HepG2 (cell line): ENCODE data around the gene ERFL. TPM values are rescaled to one million over a fixed set of nuclear protein-coding genes. Genes with fewer than 3 reads are reported as not detected.

ENCODE experiments used
- ADNP ChIP-seq: sonication (generic); formaldehyde crosslinking; IDR thresholded peaks from 2 replicates; pipeline ENCODE4 v1.4.0; 2020; ENCODE audit warnings: missing genetic modification reagents
- FOXM1 ChIP-seq: sonication (generic); formaldehyde crosslinking; IDR thresholded peaks from 2 replicates; pipeline ENCODE4 v1.5.0; 2020; ENCODE audit warnings: missing genetic modification reagents
- HOXA5 ChIP-seq: sonication (generic); formaldehyde crosslinking; IDR thresholded peaks from 2 replicates; pipeline ENCODE4 v1.4.0; 2020; ENCODE audit warnings: missing genetic modification reagents
- JDP2 ChIP-seq: sonication (generic); formaldehyde crosslinking; IDR thresholded peaks from 2 replicates; pipeline ENCODE4 v1.8.1; 2022; ENCODE audit warnings: missing genetic modification reagents, borderline replicate concordance
- KAT8 ChIP-seq: IDR thresholded peaks from 2 replicates; pipeline ENCODE4 v1.6.1; 2016; ENCODE audit warnings: missing genetic modification reagents, missing compliant biosample characterization
- RAD21 ChIP-seq: fragments of 450-650 bp; formaldehyde crosslinking; IDR thresholded peaks from 2 replicates; pipeline ENCODE4 v1.5.0; 2020; ENCODE audit warnings: mild to moderate bottlenecking
- YEATS2 ChIP-seq: sonication (generic); formaldehyde crosslinking; IDR thresholded peaks from 2 replicates; pipeline ENCODE4 v1.4.0; 2020; ENCODE audit warnings: missing genetic modification reagents, borderline replicate concordance
- ZFP82 ChIP-seq: sonication (generic); formaldehyde crosslinking; IDR thresholded peaks from 2 replicates; pipeline ENCODE4 v1.5.1; 2020; ENCODE audit warnings: mild to moderate bottlenecking, missing genetic modification reagents, borderline replicate concordance
- ZNF264 ChIP-seq: sonication (generic); formaldehyde crosslinking; IDR thresholded peaks from 2 replicates; pipeline ENCODE4 v1.4.0; 2020; ENCODE audit warnings: missing genetic modification reagents
- ZNF296 ChIP-seq: sonication (generic); formaldehyde crosslinking; conservative IDR thresholded peaks from 2 replicates; pipeline ENCODE4 v1.5.0; 2020; ENCODE audit warnings: mild to moderate bottlenecking, missing genetic modification reagents
- ZNF644 ChIP-seq: IDR thresholded peaks from 2 replicates; pipeline ENCODE4 v1.6.1; 2016; ENCODE audit warnings: low read depth
- ZNF7 ChIP-seq: IDR thresholded peaks from 2 replicates; pipeline ENCODE4 v1.6.1; 2016; ENCODE audit warnings: missing biosample characterization, missing genetic modification reagents
- ZNF790 ChIP-seq: sonication (generic); formaldehyde crosslinking; IDR thresholded peaks from 2 replicates; pipeline ENCODE4 v1.8.0; 2022; ENCODE audit warnings: missing genetic modification reagents, mild to moderate bottlenecking, borderline replicate concordance
- ZSCAN12 ChIP-seq: sonication (generic); formaldehyde crosslinking; IDR thresholded peaks from 2 replicates; pipeline ENCODE4 v1.9.0; 2021; ENCODE audit warnings: mild to moderate bottlenecking, missing genetic modification reagents
- polyA plus RNA-seq, 8 experiments: library from polyadenylated mRNA; depleted of rRNA in 3 of 8; stranded (reverse) in 7 of 8; unstranded in 1 of 8; fragments of >200 nt; fragmentation: Illumina TruSeq in 4 of 8; extraction: Trizol in 4 of 8; gene quantifications; 2 replicates each; pipeline versions ENCODE4 v1.2.1 to v1.2.3, GENCODE V29; 2011 to 2016; ENCODE audit warnings: low read depth in 4 of 8, missing spikeins in 1 of 8, mixed read lengths in 1 of 8; ENCODE audit not compliant: insufficient read depth in 1 of 8
- total RNA-seq, 5 experiments: library from RNA; depleted of rRNA; stranded (reverse); fragments of >200 nt; fragmentation: Illumina TruSeq; extraction: Trizol; gene quantifications; 2 replicates each; pipeline ENCODE4 v1.2.3, GENCODE V29; 2016; ENCODE audit warnings: low read depth in 1 of 5
- TF ChIP-seq, protein P1 (sequence below): IDR thresholded peaks from 2 replicates; pipeline ENCODE4 v1.6.1; 2016; ENCODE audit warnings: low read depth, missing genetic modification reagents, missing compliant biosample characterization
- TF ChIP-seq, protein P2 (sequence below): sonication (generic); formaldehyde crosslinking; IDR thresholded peaks from 2 replicates; pipeline ENCODE4 v1.8.0; 2022; ENCODE audit warnings: missing genetic modification reagents, mild to moderate bottlenecking, borderline replicate concordance
- TF ChIP-seq, protein P3 (sequence below), 2 experiments: fragments of 450-650 bp in 1 of 2; sonication (generic) in 1 of 2; formaldehyde crosslinking; IDR thresholded peaks; 2 replicates each; pipeline versions ENCODE4 v1.5.0 to v1.8.0; 2020 to 2022; ENCODE audit warnings: mild to moderate bottlenecking in 1 of 2, missing genetic modification reagents in 1 of 2
- TF ChIP-seq, protein P4 (sequence below): IDR thresholded peaks from 2 replicates; pipeline ENCODE4 v1.6.1; 2016; ENCODE audit warnings: low read depth, control low read depth

ERFL gene
- total and polyA plus RNA-seq, 2 of the 13 experiments (the other 11 are each of a cell fraction or from before 2014, with no cell fraction given): not detected

DNA sequence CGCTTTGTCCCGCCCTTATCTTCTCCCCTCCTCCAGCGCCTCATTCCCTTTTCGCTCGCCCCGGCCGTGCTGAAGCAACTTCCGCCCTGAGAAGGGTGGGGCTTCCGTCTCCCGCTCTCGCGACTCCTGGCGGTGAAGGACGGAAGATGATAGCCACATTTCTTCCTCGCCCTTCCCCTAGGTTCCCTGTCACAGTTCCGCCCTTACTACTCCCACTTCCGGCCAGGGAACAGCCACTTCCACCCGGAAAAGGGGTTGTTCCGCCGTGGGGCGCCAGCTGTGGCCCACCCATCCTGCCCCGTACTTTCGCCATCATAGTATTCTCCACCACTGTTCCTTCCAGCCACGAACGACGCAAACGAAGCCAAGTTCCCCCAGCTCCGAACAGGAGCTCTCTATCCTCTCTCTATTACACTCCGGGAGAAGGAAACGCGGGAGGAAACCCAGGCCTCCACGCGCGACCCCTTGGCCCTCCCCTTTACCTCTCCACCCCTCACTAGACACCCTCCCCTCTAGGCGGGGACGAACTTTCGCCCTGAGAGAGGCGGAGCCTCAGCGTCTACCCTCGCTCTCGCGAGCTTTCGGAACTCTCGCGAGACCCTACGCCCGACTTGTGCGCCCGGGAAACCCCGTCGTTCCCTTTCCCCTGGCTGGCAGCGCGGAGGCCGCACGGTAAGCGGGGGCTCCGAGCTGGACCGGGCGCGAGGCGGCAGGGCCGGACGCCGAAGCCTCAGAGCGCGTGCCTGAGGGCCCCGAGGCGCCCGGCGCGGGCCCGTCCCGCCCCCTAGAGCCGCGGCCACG is 68.4 kb downstream of the ERFL start, which contains the start of gene RPS19 (continued):
- TF ChIP-seq, protein P1, sequence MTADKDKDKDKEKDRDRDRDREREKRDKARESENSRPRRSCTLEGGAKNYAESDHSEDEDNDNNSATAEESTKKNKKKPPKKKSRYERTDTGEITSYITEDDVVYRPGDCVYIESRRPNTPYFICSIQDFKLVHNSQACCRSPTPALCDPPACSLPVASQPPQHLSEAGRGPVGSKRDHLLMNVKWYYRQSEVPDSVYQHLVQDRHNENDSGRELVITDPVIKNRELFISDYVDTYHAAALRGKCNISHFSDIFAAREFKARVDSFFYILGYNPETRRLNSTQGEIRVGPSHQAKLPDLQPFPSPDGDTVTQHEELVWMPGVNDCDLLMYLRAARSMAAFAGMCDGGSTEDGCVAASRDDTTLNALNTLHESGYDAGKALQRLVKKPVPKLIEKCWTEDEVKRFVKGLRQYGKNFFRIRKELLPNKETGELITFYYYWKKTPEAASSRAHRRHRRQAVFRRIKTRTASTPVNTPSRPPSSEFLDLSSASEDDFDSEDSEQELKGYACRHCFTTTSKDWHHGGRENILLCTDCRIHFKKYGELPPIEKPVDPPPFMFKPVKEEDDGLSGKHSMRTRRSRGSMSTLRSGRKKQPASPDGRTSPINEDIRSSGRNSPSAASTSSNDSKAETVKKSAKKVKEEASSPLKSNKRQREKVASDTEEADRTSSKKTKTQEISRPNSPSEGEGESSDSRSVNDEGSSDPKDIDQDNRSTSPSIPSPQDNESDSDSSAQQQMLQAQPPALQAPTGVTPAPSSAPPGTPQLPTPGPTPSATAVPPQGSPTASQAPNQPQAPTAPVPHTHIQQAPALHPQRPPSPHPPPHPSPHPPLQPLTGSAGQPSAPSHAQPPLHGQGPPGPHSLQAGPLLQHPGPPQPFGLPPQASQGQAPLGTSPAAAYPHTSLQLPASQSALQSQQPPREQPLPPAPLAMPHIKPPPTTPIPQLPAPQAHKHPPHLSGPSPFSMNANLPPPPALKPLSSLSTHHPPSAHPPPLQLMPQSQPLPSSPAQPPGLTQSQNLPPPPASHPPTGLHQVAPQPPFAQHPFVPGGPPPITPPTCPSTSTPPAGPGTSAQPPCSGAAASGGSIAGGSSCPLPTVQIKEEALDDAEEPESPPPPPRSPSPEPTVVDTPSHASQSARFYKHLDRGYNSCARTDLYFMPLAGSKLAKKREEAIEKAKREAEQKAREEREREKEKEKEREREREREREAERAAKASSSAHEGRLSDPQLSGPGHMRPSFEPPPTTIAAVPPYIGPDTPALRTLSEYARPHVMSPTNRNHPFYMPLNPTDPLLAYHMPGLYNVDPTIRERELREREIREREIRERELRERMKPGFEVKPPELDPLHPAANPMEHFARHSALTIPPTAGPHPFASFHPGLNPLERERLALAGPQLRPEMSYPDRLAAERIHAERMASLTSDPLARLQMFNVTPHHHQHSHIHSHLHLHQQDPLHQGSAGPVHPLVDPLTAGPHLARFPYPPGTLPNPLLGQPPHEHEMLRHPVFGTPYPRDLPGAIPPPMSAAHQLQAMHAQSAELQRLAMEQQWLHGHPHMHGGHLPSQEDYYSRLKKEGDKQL (CRISPR knock-in tag): no peak
- TF ChIP-seq HOXA5 (peak; percentile 70; the same call in 1 of the 2 replicates), ZNF296 (CRISPR knock-in tag) (no peak), ZNF7 (CRISPR knock-in tag) (no peak), ADNP (CRISPR knock-in tag) (no peak), ZSCAN12 (no peak), JDP2 (CRISPR knock-in tag) (no peak), KAT8 (CRISPR knock-in tag) (peak; percentile 96), RAD21 (CRISPR knock-in tag) (no peak; the same call in none of the 2 replicates), ZNF790 (no peak), FOXM1 (CRISPR knock-in tag) (no peak), ZNF644 (CRISPR knock-in tag) (no peak), ZNF264 (CRISPR knock-in tag) (0 out of 2 replicates have a peak, but pooled peaks have one; percentile 8), YEATS2 (CRISPR knock-in tag) (peak; percentile 99), ZFP82 (CRISPR knock-in tag) (no peak; the same call in 1 of the 2 replicates)
- TF ChIP-seq, protein P2, sequence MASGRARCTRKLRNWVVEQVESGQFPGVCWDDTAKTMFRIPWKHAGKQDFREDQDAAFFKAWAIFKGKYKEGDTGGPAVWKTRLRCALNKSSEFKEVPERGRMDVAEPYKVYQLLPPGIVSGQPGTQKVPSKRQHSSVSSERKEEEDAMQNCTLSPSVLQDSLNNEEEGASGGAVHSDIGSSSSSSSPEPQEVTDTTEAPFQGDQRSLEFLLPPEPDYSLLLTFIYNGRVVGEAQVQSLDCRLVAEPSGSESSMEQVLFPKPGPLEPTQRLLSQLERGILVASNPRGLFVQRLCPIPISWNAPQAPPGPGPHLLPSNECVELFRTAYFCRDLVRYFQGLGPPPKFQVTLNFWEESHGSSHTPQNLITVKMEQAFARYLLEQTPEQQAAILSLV: peak; percentile 90
- TF ChIP-seq, protein P3, sequence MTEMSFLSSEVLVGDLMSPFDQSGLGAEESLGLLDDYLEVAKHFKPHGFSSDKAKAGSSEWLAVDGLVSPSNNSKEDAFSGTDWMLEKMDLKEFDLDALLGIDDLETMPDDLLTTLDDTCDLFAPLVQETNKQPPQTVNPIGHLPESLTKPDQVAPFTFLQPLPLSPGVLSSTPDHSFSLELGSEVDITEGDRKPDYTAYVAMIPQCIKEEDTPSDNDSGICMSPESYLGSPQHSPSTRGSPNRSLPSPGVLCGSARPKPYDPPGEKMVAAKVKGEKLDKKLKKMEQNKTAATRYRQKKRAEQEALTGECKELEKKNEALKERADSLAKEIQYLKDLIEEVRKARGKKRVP (CRISPR knock-in tag; IDR thresholded peaks at IDR 0.05): peak in 1 of 2 experiments; percentile 66; a peak in 1 of 4 replicates
- TF ChIP-seq, protein P4, sequence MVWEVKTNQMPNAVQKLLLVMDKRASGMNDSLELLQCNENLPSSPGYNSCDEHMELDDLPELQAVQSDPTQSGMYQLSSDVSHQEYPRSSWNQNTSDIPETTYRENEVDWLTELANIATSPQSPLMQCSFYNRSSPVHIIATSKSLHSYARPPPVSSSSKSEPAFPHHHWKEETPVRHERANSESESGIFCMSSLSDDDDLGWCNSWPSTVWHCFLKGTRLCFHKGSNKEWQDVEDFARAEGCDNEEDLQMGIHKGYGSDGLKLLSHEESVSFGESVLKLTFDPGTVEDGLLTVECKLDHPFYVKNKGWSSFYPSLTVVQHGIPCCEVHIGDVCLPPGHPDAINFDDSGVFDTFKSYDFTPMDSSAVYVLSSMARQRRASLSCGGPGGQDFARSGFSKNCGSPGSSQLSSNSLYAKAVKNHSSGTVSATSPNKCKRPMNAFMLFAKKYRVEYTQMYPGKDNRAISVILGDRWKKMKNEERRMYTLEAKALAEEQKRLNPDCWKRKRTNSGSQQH (CRISPR knock-in tag): peak; percentile 89
